GM10847 (cell line): ENCODE results near the gene ULBP3.

Experiments
- POLR2A ChIP-seq: IDR thresholded peaks from 2 replicates; pipeline ENCODE4 v1.6.1; 2011; ENCODE audit not compliant: insufficient read length; ENCODE audit errors: extremely low read depth

The ULBP3 gene

DNA sequence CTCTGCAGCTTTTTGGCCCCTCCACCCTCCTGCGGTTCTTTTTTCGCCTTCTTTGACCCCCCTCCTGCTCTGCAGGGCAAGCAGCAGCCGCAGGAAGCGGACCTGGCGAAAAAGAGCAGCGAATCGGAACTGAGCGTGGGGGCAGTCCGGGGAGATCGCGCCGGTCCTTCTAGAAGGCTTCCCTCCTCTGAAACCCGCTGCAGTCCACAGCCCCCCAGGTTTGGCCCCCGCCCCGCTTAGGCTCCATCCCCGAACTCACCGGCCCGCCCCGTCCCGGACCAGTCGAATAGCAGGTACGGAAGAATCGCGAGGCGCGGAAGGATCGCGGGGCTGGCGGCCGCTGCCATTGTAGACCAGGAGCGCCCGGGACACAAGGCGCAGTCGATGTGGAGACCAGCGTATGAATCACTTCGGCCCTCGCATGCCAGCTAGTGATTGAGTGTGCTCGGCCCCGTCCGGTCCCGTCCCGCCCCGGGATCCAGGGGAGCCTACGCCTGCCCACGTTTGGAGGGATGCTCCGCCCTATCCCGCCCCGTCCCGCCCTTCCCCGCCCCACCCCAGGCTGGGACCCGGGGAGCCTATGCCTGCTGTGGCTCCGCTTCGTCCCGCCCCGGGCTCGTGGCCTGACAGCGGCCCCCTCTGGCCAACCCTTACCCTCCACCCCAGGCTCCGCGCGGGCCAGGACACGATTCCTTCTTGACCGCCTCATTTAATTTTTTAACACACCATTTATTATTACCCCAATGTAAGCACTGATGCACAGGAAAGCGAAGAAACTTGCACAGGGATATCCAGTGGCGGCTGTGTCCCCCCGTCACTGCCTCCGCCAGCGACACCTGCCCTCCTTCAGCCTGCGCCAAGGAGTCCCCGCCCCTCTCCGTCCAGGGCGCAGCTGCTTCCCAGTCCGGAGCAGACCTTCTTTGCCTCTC is at the start of gene ULBP3:
Gene ULBP3 (minus strand): TSS at position 402 of the 929 bp plus-strand sequence. CDS start 55 bp downstream, at position 347.
- TF ChIP-seq POLR2A: no peak

DNA sequence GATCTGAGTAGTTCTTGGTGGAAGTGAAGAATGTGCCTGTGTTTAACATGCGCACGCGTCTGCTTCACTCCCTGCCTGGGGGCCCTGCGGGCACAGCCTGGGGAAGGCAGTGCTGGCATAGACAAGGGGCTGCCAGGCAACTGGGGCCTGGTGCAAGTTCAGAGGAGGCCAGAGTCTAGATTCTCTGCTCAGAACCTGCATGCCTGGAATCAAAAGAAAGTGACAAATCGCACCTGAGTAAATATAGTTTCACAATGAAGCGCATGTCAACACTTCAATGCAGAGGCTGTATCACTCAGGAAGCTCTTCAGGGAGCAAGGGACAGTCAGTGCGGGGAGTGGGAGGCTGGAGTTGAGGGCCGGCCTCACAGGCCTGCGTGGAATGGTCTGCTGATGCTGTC is 49.7 kb upstream of the ULBP3 start:
- TF ChIP-seq POLR2A: no peak

GRCh38 chr6:150118203-150118602 is 49.3 kb upstream of the ULBP3 start:
- TF ChIP-seq POLR2A: no peak

GRCh38 chr6:150116200-150116800 is 47.4 kb upstream of the ULBP3 start:
- no peak for TF ChIP-seq POLR2A

DNA sequence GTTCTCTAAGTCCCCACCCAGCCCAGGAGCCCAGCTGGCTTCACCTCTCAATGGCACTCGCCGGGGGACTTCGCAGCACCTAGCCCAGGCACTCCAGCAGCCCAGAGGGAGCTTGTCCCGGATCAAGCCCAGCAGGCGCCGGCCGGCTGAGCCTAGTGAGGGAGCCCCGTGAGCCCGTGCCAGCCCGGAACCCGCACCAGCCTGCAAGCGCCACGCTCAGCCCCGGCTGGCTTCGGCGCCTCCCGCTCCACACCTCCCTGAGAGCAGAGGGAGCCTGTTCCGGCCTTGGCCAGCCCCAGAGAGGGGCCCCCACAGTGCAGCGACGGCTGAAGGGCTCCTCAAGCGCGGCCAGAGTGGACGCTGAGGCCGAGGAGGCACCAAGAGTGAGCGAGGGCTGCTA is 46.8 kb upstream of the ULBP3 start:
- no peak for TF ChIP-seq POLR2A

- TF ChIP-seq POLR2A: no peak
Observed at GRCh38 chr6:150112233-150112632, 43.3 kb upstream of the ULBP3 start.

DNA sequence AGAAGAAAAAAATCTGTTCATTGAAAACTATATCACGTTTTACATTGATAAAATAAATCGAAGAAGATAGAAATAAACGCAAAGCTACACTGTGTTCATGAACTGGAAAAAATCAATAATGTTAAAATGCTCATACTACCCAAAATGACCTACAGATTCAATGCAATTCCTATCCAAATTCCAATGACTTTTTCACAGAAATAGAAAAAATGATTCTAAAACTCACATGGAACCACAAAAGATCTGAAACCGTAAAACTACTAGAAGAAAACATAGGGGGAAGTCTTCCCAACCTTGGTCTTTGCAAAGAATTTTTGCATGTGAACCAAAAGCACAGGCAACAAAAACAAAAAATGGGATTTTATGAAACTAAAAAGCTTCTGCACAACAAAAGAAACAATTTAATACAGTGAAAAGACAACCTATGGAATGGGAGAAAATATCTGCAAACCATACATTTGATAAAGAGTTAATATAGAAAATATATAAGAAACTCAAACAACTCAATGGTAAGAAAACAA is 33.9 kb upstream of the ULBP3 start:
- TF ChIP-seq POLR2A: no peak

GRCh38 chr6:150100745-150101144 is 31.8 kb upstream of the ULBP3 start:
- TF ChIP-seq POLR2A: no peak

DNA sequence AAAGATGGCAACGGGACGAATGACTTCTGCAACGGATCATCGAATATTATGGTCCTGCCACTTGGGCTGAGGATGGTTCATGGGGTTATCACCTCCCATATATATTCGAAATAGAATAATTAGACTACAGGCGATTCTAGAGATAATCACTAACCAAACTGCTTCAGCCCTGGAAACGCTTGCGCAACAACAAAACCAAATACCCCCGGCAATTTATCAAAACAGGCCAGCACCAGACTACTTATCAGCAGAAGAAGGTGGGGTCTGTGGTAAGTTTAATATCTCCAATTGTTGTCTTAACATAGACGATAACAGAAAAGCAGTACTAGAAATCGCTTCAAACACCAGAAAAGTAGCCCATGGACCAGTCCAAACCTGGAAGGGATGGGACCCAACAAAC is 31.0 kb upstream of the ULBP3 start:
- TF ChIP-seq POLR2A: no peak

GRCh38 chr6:150099546-150099945 is 30.6 kb upstream of the ULBP3 start:
- TF ChIP-seq POLR2A: no peak

GRCh38 chr6:150098155-150098554 is 29.2 kb upstream of the ULBP3 start:
- no peak for TF ChIP-seq POLR2A

- no peak for TF ChIP-seq POLR2A
Observed at GRCh38 chr6:150093397-150093796, 24.5 kb upstream of the ULBP3 start.

DNA sequence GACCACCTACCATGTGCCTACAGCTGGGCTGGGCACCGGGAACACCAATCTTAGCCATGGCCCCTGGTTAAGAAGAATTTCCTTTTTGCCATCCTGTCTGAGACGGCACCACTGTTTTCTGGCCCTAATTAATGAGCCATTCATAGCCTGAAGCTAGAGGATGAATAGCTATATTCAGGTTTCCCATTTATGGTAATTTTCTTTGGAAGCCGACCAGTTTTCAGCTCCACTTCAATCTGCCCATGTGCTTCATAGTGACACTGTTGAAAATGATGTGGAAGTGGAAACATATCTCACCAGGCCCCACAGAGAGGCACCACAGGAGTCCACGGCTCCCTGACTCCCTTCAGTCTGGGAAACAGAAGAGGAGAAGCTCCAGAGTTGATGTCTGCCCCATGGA is 22.6 kb upstream of the ULBP3 start:
- TF ChIP-seq POLR2A: no peak

GRCh38 chr6:150090328-150090727 is 21.4 kb upstream of the ULBP3 start:
- TF ChIP-seq POLR2A: no peak

DNA sequence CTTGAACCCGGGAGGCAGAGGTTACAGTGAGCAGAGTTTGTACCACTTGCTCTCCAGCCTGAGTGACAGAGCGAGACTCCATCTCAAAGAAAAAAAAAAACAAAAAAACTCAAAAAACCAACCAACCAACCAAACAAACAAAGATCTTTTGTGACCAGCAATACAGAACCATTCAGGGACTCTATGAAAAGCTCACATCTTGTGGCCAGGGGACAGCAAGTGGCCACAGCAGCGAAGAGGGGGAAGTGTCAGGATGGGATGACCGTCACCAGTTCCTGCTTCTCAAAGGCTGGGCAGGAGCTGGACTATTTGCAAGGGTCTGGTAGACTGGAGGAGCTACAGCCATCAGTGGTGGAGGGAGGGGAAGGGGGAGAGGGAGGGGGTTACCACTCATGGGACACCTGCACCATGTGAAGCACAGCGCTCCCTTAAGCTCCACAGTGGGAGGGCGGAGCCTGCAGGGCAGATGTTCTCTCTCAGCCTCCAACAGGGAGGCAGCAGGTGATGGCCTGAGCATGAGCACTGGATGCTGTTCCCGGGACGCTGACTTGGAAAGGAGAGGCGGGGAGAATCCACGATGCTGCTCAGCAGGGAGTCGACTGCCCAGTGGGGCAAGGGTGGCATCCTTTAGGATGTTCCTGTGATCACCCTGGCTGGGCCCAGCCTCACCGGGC is 19.7 kb upstream of the ULBP3 start:
- TF ChIP-seq POLR2A: no peak

GRCh38 chr6:150087336-150087735 is 18.4 kb upstream of the ULBP3 start:
- no peak for TF ChIP-seq POLR2A
